HG02970 (cell line): Measurements from ENCODE around the gene ZBTB7C.
"Not testable (repeated sequence)": the region's sequence is repeated elsewhere in the genome, so short reads cannot be mapped to it uniquely, and the experiment has no call there.

ENCODE experiments used
- ATAC-seq: cut with Tn5 transposase; IDR thresholded peaks from one replicate; pipeline ENCODE4 v1.9.1; 2021; ENCODE audit warnings: mild to moderate bottlenecking, moderate library complexity, moderate number of reproducible peaks; ENCODE audit not compliant: unreplicated experiment, low FRiP score

The ZBTB7C gene

DNA sequence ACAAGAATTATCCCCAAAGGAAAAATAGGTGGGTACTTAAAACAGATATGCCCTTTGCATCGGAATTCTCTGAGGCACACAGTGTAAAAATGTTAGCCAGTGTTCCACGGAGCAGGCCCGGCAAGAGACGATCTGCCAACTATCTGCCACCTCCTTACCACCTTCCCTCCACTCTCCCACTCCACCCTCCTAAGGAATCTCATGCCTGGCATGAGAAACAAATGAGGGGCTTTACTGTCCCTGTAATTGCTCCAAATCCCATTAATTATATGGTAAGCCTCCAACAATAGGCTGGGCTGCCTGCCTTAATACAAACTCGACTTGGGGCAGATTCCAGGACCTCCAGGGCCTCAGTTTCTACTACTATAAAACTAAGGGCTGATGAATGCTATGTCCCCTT, 102.3 kb downstream of the ZBTB7C start:
- no peak for ATAC-seq

DNA sequence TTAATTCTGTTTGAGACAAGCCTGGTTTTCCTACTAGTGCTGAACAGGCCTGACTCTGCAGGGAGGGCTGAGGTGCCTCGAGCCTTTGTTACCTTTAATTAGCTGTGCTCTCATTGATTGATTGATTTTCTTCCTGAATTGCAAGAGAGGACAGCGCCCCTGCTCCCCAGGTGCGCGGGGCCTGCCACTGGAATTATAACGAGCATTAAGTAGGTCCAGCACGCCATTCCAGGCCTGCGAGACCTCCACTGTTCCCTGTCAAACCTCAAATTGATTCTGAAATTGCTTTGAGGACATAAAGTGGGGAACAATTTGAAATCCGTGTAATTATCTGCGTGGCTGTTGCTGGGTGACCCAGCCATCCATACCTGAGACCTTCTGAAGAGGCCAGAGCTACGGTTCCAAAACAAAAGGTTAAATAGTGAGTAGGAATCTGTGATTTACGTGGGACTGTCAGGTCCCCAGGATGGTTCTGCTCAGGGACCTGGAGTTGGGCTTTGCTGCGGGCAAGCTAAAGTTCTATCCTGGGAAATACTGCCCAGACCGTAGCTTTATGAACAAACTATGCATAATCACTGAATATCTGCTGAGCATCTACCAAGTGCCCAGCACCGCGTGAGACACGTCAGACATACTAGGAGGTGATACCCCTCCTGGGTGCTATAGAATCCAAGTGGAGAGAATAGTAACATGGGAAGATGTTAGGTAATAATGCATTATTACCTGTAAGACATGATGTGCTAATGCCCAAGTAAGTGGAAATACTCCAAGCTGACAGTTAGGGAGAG, 104.1 kb downstream of the ZBTB7C start:
- ATAC-seq: no peak

DNA sequence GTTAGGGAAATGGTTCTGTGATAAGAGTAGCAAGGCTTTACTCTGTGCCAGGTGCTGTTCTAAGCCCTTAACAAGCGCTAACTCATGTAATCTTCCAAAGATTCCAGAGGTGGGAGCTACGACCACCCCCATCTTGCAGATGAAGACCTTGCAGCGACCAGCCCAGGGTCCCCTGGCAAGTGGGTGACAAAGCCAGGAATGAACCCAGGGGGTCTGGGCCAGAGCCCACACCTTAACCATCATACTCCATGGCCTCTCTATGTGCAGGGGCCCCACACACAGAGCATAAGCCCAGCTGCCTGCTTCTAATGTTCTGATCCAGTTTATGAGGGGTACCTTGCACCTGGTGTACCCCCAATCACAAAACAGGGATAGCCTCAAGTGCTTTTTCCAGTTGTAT, 105.3 kb downstream of the ZBTB7C start:
- ATAC-seq: no peak

DNA sequence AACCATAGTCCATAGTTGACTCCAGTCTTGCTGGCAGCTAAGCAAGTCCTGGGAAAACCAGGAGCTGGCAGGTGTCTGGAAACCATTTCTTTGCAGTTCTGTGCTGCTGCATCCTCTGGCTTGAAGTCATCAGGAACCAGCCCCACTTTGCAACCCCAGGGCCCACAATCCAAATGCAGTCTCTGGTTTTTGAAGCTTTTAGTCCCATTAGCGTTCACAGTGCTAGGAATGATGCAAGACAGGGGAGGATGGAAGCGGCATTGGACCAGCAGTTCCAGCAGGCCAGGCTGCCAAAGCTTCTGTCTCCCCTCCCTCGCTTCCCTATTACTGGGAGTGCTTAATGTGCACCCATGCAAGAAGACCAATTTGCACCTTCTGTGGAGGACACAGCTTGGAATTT, 106.4 kb downstream of the ZBTB7C start:
- ATAC-seq: no peak

DNA sequence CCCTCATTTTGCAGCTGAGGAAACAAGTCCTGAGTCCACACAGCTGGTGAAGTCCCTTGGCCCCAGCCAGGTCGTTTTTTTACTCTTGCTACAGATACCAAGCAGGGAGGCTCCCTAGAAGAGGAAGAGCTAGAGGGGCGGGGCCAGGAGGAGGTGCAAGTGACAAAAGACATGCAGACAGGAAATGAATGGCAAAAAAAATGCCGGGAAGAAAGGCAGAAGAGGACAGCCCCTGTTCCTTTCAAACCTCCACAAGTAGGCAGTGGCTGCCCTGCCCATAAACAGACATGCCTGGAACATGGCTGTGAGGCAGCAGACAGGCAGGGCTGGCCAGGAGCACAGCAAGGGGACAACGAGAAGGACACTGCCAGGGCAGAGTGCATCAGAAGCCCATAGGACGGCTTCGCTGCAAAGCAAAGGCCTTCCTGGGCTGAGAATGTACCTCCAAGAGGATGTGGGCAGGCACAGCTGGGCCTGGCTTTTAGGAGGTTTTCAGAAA, 108.7 kb downstream of the ZBTB7C start:
- ATAC-seq: no peak

DNA sequence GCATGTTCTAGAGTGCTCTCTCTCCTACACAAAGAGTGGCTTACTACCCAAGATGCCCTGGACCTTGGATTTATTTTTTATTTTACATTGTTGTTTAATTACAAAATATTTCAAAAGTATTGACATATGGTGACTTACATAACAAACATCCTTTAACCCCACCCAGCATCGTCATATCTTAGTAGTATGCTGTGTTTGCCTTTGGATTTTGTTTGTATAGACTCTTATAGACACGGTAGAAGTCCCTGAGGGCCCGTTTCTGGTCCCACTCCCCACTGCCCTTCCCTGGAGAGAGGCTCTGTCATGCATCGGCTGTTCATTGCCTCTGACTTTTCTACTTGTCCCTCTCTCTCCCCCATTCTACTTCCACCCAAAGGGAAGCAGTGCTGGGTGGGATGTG, 112.0 kb downstream of the ZBTB7C start:
- ATAC-seq: no peak

DNA sequence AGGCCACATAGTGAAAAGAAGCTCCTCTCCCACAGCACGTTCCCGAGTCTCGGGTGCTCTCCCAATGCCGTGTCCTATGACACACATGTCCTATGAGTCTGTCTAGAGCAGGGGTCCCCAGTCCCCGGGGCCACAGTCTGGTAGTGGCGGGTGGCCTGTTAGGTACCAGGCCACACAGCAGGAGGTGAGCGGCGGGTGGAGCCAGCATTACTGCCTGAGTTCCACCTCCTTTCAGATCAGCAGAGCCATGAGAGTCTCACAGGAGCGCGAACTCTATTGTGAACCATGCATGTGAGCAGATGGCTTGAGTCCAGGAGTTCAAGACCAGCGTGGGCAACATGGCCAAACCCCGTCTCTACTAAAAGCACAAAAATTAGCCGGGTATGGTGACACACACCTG, 112.6 kb downstream of the ZBTB7C start:
- no peak for ATAC-seq

DNA sequence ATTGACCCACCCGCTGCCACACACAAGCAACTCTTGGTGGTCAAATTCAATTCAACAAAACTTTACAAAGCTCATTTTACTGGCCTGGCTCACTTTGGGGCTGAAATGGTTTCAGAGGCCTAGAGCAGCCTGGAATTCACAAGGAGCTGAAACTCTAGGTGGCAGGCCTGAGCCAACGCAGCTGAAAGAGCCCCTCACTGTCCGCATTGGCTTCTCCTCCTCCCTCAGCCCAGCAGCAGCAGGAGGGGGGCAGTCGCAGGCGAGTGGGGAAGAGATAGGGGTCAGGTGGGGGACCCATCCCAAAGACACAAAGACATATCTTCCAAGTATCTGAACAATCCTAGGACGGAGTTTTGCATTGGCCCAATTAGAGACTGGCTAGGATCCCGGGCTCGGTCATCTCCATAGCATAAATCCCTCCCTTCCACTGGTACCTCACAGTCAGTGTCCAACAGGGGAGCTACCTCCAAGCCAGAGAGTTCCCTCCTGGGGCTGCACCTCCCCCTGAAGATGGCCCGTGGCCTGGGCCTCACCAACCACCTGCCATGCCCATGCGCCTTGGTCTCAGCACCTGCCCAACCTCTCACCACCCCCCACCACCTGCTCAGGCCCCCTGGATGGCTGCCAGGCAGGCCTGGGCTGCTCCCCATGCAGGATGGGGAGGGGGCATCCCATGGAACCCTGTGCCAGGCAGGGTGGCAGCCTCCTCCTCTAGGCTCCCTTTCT, 113.4 kb downstream of the ZBTB7C start:
- ATAC-seq: no peak

DNA sequence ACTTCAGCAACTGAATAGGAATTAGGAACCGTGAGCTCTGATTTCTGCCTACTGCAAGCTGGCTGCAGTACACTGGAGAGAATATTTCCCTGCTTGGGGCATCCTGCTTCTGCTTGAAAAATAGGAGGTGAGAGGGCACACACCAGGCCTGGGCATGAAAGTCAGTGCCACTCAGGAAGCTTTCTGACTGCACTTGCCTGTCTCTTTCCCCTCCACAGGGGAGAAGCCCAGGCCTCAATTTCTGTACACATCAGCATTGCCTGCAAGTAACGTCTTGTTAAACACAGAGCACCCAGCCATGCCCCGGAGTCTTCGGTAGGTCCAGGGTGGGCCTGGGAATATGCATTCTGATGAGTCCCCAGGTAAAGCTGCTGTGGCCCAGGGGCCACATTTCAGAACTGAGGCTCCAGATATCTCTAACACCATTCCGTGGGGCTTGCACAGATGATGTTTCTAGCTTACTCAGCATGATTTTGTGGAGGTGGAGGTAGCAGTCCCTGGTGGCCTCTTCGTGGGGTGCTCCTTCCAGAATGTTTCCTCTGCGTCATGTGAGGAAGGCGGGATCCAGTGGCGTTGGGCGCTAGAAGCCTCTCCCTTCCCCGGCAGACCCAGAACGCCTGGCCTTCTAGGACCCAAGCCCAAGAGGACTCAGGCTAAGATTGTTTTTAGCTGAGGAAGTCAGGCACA, 114.1 kb downstream of the ZBTB7C start:
- ATAC-seq: no peak

DNA sequence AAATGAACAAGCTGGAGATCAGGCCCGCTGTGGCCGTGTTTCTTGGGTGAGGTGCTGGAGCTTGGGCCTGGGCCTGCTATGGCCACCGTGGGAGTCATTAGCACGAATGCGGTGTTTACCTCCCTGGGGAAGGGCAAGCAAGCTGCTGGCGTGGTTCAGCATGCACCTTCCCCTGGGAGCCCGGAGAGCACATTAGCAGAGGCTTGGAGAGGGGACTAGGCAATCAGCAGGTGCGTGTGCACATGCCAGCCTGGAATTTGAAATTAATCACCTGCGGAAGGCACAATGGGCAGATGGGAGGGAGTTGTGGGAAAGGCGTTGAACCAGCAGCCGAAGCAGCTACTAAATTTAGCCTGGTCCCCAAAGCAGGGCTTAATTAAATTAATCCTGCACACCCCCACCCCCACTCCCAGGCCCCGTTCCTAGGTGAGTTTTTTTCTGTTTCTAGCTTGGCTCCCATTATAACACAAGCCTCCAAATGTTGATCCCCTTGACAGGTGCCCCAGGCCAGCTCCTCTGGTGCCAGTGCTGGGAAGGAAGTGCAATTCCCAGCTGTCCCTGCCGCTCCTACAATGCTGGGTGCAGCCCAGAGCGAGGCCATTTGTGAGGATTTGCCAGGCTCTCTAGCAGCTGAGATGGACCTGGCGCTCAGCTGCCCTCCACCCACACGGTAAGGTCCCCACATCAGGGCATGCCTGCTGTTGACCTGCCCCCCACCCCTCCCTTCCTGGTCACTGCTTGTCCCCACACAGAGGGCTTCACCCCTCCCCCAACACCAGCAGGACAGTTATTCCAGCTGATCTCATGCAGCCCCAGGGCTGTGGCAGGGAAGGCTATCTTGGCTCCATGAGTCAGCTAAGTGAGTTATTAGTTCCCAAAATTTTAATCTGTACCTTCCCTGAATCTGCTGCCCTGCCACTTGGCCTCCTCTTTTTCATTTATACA, 115.0 kb downstream of the ZBTB7C start:
- ATAC-seq: no peak

DNA sequence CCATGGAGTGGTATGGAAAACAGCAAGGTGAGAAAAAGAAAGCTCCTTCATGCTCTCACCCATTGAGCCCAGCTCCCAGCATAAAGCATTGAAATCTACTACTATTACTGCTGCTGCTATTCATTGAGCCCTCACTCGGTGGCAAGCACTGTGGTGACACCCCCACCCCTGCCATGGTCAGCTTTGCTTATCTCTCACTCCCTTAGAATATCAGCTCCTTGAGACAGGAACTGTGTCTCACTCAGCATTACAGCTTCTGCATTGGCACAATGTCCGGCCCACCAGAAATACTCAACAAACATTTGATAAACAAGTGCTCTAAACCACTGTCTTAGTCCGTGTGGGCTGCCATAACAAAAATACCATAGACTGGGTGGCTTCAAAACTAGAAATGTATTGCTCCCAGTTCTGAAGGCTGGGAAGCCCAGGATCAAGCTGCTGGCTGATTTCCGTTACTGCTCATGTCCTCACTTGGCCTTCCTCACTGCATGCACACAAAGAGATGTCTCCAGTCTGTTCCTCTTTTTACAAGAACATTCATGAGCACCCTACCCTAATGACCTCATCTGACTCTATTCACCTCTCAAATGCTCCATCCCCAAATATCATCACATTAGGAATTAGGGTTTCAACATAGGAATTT, 116.3 kb downstream of the ZBTB7C start:
- ATAC-seq: no peak

DNA sequence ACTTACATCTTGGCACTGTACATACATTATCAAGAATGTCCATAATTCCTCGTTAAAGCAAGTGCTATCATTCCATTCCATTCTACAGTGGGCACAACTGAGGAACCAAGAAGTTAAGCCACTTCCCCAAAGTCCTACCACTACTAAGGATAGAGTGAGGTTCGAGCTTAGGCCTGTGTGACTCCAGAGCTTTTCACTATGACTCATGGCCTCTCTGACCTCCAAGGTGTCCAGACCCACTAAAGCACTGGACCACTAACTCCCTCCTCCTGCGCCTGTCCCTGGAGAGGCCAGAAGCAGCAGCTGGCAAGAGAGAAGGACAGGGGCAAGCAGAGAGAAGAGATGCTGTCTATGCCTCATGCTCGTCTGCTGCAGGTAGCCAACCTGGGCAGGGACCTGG, 117.0 kb downstream of the ZBTB7C start:
- ATAC-seq: no peak

DNA sequence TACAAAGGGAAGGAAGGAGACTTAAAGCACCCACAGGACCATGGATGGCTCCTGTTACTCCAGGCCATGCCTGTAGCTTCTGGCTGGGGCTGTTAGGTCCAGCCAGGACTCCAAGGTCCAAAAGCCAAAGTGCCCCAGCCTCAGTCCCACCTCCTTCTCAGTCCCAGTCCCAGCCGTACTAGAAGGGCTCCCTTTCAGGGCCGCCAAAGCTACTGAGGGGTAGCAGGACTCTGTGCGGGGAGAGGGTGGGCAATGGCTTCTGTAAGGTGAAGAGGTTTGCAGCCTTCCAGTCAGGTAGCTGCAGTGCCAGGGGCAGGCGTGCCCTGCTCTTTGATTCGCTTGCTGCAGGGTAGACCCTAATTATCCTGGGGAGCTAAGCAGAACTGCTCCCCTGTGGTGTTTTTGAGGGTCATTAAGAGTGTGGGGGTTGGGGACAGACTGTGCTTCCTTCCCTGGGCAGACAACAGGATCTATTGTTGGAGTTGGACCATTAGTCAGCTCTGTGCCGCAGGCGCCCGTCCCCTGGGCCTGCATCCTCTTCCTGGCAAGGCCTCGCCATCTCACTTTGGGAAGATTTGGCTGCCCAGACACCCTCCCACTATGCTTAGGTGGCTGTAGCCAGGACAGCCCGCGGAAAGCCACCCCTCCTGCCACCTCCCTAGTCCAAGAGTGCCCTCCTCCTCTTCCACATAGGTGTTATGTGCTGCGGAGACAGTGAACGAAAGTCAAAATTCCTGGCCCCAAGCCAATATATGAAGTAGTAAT, 118.8 kb downstream of the ZBTB7C start:
- no peak for ATAC-seq

DNA sequence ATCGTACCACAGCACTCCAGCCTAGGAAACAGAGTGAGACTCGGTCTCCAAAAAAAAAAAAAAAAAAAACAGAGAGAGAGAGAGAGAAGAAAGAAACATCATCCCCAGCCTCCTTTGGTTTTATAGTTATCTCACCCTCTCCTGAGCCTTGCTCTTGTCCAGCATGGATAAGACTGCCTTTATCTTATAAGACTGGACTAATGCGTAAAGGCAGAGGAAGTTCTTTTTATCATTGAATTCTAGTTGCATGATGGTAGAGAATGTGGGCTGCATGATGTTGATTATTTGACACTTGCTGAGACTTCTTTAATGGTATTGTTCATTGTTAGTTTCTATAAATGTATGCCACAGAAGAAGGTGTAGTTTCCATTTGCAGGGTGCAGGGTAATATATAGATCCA, 124.4 kb downstream of the ZBTB7C start:
- ATAC-seq: no peak

DNA sequence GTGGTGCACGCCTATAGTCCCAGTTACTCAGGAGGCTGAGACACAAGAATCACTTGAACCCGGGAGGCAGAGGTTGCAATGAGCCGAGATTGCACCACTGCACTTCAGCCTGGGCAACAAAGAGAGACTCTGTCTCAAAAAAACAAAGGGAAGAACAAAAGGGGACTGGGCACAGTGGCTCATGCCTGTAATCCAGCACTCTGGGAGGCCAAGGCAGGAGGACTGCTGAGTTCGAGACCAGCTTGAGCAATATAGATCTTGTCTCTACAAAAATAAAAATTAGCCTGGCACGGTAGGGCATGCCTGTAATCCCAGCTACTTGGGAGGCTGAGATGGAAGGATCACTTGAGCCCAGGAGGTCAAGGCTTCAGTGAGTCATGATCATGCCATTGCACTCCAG, 125.2 kb downstream of the ZBTB7C start:
- not testable (repeated sequence) for ATAC-seq

DNA sequence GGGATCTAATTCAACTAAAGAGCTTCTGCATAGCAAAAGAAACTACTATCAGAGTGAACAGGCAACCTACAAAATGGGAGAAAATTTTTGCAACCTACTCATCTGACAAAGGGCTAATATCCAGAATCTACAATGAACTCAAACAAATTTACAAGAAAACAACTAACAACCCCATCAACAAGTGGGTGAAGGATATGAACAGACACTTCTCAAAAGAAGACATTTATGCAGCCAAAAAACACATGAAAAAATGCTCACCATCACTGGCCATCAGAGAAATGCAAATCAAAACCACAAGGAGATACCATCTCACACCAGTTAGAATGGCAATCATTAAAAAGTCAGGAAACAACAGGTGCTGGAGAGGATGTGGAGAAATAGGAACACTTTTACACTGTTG, 127.7 kb downstream of the ZBTB7C start:
- ATAC-seq: not testable (repeated sequence)

DNA sequence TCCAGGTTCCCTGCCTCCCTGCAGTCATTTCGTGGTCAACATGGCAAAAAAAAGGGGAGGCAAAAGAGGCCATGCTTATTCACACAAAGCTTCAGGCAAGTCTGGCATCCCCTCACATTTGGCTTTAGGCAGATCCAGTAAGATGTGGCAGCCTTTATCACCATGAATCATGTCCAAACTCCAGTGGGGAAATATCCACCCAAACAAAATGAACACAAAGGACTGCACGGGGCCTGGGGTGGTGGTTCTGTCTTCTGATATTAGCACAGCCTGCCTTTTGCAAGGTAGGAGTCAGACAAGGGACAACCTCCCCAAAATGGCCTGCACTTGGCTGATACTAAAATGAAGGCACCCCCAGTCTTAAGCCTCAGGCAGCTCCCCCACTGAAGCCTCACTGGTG, 129.9 kb downstream of the ZBTB7C start:
- ATAC-seq: no peak

DNA sequence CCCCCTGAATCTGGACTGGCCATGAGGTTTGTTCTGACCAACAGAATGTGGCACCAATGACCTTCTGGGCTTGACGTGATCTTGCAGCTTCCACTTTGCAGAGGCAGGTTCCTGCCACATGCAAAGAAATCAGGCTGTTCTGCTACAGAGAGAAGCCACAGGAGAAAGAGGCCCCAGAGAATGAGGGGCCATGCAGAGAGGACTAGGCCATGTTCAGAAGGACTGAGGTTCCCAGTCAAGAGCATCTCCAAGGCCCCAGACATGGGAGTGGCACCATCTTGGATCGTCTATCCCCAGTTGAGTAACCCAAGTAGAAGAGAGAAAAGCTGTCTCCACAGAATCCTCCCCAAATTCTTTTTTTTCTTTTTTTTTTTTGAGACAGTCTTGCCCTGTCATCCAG, 131.1 kb downstream of the ZBTB7C start:
- no peak for ATAC-seq

DNA sequence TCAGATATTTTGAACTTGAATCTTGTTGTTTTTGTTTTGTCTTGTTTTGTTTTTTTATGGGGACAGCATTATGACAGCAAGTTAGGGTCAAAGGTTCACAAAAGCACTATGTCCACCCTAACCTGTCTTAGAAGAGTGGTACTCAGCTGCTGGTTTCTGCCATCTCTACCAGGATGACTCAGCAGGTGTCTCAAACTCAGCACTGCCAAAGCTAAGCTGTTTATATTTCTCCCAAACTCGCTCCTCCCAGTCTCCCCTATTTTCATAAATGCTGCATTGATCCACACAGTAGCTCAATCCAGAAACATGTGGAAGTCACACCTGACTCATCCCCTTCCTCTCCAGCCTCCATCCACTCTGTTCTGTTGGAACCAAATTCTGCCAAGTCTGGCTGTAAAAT, 134.9 kb downstream of the ZBTB7C start:
- ATAC-seq: no peak
